Measurements from ENCODE around the gene HDAC7. TPM values are rescaled to one million over a fixed set of nuclear protein-coding genes. Genes with fewer than 3 reads are reported as not detected.

HDAC7 gene
- total RNA-seq, 1 donor from 2014 or later: 144 TPM

- no peak for DNase-seq (ENCODE audit: extremely low read depth, low read depth, low spot score)
Measured at GRCh38 chr12:47736877-47737676, 82.6 kb downstream of the HDAC7 start.

GRCh38 chr12:47736216-47736615, 83.5 kb downstream of the HDAC7 start:
- DNase-seq (ENCODE audit: extremely low read depth, low read depth, low spot score): no peak

- DNase-seq (ENCODE audit: extremely low read depth, low read depth, low spot score): no peak
Measured at GRCh38 chr12:47735649-47736048, 84.1 kb downstream of the HDAC7 start.

- no peak for DNase-seq (ENCODE audit: extremely low read depth, low read depth, low spot score)
Measured at GRCh38 chr12:47734725-47735480, 84.8 kb downstream of the HDAC7 start.

- no peak for DNase-seq (ENCODE audit: extremely low read depth, low read depth, low spot score)
Measured at GRCh38 chr12:47733142-47733541, 86.6 kb downstream of the HDAC7 start.

Other genes starting within 250 kb of the HDAC7 start
- gene RPAP3, start 113.9 kb downstream of the HDAC7 start, total RNA-seq: 17.4 and 17.8 TPM in 2 replicates
- gene ENDOU, start 94.4 kb downstream of the HDAC7 start, total RNA-seq: not detected in 2 replicates
- 24.4 and 38.2 TPM in 2 replicates for gene RAPGEF3, start 61.0 kb downstream of the HDAC7 start, total RNA-seq
- gene SLC48A1, start 46.7 kb downstream of the HDAC7 start, total RNA-seq: 11.9 and 26.2 TPM in 2 replicates
- gene VDR, start 85.1 kb upstream of the HDAC7 start, total RNA-seq: 0.10 and 0.18 TPM in 2 replicates
- gene TMEM106C, start 143.7 kb upstream of the HDAC7 start, total RNA-seq: 27.9 and 44.5 TPM in 2 replicates
- not detected in 2 replicates for gene COL2A1, start 184.6 kb upstream of the HDAC7 start, total RNA-seq

Measured in glomerular endothelial cell (primary cell).